NT2/D1 (cell line): ENCODE results near the gene TTC23L.

Source experiments
- YY1 ChIP-seq: IDR thresholded peaks from 2 replicates; pipeline ENCODE4 v1.6.1; 2011; ENCODE audit not compliant: insufficient read length, insufficient read depth
- ZNF274 ChIP-seq: IDR thresholded peaks from 2 replicates; pipeline ENCODE4 v1.6.1; 2011; ENCODE audit warnings: mild to moderate bottlenecking, low read depth, low read length

DNA sequence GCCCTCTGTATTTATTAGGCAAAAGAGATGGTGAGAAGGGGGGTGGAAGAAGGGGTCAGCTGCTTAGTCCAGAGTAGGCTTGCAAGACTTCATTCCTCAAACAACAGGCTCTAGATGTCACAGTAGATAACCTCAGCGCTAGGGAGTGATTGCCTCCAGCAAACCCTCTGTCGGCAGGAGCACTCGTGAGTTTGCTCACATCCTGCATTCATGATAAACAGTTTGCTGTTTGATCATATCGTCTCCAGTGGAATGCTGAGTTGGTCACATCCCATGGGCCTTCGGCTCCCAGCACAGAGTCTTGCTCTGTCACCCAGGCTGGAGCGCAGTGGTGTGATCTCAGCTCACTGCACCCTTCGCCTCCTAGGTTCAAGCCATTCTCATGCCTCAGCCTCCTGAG, 3.6 kb downstream of the TTC23L start:
- TF ChIP-seq YY1 (no peak), ZNF274 (no peak)
